Stimulated activated CD8-positive, alpha-beta memory T cell treated with anti-CD3 and anti-CD28 coated beads, Interleukin-7, amount 100 ng/mL, for 4 hours (primary cell): ENCODE measurements around the gene KCNK17.
"Not testable (repeated sequence)": the region's sequence is repeated elsewhere in the genome, so short reads cannot be mapped to it uniquely, and the experiment has no call there.

Source experiments
- DNase-seq, 2 donors: peaks; one replicate each; pipeline ENCODE4 v3.0.0-alpha.2; 2020; ENCODE audit warnings: low read depth in 2 of 2

Gene KCNK17

DNA sequence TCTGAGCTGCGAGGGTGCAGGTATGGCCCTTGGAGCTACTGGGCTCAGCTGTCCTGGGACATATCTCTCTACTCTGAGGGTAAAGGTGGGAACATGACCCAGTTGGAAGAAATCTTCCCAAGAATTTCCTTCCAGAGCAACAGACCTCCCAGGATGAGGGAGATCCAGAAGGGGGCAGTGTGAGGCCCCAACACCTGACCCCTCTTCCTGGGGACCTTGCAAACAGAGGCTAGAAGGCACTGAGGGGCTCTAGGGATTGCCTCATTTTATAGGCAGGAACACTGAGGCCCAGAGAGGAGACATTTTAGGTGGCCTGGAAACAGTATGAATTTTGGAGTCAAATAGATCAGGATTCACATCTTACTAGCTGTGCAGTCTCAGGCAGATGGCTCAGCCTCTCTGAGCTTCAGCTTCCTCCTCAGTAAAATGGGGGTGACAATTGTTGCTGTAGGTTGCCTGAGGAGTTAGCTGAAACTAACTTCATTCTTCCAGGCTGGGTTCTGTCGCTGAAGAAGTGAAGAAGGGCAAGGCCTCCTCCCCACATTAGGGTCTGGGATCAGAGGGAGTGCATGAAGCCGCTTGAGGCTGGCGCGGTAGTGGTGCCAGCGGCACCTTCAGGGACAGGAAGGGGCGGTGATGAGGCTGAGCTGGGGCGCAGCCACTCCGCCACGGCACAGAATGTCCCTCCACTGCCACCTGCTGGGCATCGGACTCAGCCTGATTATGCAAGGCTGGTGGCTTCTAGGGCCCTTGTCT is 11.4 kb downstream of the KCNK17 start:
- peak; percentile 73 to 74 for DNase-seq

DNA sequence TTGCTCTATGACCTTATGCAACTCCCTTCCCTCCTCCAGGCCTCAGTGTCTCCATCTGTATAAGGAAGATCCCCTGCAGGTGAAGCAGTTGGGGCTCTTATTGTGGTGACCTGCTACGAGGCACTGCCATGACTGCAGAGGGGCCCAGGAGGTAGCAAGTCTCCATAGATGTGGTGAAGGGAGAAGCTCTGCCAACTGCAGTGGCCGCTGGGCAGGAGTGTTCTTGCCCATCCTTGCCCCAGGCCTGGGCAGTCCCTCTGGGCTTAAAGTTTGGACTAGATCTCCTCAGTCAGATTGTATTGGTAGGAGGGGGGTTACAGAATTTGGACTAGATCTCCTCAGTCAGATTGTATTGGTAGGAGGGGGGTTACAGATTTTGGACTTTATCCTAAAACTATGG is 12.2 kb downstream of the KCNK17 start:
- DNase-seq: no peak

DNA sequence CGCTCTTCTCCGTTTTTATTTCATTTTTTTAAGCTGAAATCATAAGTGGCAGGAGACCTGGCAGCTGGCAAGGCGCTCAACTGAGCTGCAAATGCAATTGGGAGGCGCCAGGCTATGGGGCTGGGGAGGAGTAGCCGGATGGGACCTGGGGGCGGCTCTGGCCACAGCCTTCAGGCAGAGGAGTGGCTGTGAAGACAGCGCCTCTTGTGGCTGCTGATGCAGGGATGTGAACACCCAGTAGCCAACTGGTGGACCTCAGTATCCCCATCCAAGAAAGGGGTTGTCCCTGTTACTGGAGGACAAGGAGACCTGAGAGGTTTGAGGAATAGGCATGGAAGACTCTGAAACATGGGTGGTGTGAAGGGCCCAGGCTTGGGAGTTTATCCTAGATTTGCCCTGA is 12.6 kb downstream of the KCNK17 start:
- no peak for DNase-seq

DNA sequence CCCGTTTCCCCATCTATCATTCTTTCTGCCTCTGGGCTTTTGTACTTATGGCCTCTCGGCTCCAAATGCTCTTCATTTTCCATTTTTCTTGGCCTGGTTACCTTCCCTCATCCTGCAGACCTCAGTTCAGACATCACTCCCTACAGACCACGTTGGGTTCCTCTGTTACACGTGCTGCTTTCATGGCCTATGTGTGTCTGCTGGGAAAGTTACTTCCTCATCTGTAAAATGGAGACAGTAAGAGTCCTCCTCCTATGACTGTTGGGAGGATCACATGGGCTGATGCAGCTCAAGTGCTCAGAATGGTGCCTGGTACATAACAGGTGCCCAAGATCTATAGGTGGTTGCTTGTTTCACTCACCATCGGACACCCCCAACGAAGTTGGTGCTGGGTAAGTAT is 13.5 kb downstream of the KCNK17 start:
- no peak for DNase-seq

DNA sequence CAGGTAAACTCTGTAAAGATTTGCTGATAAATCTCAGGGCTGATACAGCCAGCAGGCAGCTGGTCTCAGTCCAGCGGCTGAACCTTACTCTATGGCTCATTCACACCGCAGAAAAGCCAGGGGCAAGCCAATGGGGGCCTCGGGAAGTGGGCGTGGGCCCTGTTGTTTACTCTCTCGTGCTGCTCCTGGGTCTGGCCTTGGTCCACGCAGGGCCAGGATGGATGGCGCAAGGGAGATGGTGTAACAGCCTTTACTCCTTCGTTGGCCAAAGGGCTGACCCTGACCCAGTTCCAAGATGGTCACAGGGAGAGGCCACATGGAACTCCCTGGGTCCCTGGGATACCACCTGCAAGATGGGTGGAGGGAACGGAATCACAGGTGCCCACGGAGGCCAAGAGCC is 16.2 kb downstream of the KCNK17 start:
- DNase-seq: no peak

DNA sequence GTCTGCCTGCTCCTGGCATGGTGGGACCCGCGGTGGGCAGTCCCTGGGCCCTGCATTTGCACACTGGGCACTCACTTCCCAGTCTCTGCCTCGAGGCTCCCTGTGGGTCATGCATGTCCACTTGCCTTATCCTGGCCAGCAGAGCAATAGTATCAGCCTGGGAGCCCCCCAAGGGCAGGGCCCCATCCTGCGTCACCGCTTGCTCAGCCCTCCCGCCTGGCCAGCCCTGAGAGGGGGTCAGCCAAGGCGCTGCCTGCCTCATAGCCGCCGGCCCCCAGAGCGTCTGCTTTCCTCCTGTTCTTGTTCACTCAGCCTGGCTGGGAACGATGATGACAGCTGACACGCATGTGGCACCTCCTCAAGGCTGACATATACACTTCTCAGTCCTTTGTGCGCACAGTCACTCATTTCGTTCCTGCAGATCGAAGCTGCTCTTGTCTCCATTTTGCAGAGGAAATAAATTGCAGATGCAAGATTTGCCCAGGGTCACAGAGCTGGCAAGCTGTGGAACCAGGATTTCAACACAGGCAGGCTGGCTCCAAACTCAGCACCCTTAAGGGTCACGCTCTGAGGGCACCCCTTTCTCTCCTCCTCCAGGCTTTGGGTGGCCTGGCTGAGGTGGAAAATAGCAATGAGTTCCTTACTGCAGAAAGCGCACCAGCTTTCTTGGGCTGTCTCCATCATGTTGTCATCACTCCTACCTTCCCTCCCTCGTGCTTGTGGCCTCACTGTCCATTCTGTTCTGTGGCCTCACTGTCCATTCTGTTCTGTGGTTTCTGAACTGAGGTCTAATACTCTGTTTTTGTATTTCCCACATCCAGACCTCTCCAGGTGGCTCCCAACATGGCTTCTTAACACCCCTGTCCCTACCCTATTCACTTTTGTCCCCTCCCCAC is 17.2 kb downstream of the KCNK17 start:
- DNase-seq: no peak

DNA sequence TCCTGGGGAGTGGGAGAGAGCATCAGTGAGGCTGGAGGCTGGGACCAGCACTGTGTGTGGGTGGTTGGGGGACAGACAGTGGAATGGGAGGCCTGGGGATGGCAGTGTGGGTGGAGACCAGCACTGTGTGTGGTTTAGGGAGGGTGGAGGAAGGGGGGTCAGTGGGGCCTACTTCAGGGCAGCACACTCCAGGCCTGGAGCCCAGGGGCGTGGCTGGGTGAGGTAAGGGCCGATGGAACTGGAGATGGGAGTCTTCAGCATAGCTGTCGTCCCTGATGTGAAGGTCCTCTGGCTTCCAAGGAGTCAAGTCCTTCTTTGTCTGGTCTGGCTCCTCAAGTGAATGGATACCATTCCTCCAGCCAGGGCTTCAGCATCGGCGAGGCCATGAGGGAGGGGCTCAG is 18.6 kb downstream of the KCNK17 start:
- DNase-seq: no peak

DNA sequence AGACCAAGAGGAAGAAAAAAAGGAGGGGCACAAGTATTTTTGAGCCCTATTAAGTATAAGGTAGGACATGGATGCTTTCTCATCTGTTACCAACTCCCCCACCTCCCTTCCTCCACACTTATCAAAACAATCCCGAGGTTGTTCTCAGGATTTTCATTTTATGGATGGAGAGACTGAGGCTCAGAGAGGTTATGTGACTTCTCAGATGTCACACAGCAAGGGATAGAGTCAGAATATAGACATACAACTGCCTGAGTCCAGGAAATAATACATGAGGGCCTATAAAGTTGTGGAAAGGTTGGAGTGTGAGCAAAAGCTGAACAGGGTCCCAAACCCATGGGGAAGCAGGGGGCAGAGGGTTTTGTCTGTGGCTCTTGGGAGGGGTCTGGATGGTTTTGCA is 19.3 kb downstream of the KCNK17 start:
- DNase-seq: no peak

DNA sequence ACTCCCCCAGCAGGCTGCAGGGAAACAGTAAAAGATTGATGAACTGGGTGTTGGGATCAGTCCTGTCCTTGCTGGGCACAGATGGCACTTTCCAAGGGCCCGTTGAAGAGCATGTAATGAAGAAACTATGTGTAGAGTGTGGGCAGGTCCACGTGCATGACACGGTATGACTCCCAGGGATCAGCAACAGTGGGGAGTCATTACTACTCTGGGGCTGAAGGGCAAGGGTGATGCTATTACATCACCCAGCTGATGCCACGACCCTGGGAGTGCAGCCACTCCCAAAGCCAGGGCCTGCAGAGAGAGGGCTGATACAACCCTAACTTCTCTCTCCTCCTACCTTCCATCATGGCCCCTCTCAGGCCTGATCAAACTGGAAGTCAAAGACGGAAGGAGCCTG is 20.1 kb downstream of the KCNK17 start:
- DNase-seq: no peak

DNA sequence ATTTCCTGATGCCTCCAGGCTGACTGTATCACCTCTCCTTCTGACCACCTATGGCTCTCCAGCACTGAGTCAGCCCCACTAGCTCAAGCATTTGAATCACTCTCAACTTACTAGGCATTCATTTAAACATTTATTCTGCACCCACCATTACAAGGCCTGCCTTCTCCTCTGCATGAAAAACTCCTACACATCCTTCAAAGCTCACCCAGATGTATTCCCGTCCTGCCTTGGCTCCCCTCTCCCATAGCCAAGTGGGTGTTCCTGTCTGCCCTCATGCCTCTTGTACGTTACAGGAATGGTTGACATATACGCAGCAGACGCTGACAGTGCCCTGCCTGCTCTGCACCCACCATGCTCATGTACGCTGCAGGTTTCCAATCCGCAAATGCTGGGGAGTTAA is 21.6 kb downstream of the KCNK17 start:
- no peak for DNase-seq

DNA sequence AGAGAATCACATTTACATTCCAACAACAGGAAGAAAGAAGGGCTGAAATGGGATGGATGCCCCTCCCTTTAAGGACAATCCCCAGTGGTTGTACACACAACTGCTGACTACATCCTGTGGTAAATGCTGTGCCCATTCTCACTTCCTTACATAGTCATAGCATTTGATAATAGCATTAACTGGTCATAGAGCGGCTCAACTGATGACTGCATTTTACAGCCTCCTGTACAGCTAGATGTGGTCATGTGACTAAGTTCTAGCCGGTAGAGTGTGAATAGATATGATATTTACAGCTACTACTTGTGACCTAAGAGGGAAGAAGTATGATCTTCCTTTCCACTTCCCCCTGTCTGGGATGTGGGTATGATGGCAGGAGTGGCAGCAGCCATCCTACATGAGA is 24.7 kb downstream of the KCNK17 start:
- no peak for DNase-seq

DNA sequence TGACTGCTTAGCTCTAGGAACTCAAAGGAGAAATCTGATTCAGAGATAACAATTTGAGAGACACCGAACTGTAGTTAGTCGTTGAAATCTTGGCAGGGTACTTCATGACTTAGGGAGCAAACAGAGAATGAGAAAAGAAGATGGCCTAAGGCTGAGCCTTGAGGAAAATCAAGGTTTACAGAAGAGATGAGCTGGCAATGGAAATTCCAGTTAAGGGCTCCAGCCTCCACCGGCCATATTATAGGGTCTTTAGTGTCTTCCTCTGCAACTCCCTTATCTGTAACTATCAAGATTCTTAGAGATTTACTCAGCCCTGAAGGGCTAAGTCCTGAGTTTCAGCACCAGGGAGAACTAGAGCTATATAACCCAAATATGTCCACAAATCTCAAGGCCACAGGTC is 26.6 kb downstream of the KCNK17 start:
- no peak for DNase-seq

DNA sequence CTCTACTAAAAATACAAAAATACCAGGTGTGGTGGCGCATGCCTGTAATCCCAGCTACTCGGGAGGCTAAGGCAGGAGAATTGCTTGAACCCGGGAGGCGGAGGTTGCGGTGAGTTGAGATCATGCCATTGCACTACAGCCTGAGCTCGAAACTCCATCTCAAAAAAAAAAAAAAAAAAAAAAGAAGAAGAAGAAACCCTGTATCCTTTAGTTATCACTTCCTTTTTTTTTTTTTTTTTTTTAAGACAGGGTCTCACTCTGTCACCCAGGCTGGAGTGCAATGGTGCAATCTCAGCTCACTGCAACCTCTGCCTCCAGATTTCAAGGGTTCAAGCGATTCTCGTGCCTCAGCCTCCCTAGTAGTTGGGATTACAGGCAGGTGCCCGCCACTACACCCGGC is 27.6 kb downstream of the KCNK17 start:
- DNase-seq: not testable (repeated sequence)

DNA sequence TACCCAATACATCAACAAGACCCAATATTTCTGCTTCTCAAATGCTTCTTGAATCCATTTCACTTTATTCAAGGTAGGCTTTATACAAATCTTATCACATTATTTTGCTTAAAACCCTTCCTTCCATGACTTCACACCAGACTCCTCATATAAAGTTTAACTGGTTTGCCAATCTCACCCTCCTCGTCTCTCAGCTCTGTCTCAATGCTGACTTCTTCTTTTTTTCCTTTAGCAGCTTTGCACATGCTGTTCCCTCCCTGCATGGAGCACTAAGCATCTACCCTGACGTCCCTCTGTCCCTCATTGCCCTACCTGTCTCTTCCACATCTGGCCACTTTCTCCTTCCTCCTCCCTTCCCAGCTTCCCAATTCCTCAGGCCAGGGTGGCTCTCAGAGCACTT is 31.4 kb downstream of the KCNK17 start:
- no peak for DNase-seq

DNA sequence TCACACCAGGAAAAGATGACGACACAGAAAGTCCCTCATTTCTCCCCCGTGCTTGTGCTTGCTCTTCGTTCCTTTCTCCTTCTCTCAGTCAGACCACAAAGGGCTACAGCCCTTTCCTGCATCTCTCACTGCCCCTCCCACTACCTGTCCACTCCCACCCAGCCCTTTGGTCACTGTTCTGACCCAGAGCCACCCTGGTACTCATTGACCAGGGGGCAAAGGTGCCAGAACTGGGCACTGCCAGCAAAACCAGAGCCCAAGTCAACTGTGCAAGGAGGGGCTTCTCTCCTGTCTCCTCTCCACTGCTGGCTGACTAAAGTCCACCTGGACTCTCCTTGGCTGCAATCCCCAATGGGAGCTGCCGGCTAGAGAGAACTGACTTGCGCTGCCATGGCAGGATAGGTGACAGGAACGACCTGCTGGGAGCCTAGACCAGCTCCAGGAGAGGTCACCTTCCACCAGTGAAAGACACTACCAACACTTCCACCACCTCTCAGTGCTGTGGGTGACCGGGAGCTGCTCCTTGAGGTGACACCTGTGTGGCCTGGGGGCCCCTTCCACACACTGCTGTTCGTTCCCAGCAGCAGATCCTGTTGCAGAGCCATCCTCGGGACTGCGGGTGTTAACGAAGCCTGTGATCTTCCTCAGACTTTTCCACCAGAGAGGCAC is 32.8 kb downstream of the KCNK17 start:
- no peak for DNase-seq

DNA sequence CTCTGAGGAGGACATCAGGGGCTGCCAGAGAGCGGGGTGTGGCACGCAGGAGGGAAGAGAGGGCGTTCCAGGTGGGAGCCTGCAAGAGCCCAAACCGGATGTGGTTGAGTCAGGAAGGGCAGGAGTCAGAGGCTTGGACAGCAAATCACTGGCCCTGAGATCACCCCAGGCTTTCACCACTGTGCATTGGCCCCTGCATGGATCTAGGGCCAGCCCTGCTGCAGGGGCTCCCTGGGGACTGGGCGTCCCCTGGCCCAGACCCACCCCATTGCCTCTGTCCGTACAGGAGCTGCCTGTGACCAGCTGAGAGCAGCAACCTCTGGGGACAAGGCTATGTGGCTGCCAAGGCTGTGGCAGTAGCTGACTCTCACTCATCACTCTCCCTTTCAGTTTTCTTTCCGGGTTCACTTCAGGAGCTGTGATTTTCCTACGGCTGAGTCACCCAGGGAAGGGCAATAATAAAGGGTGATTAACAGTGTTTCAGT is 33.9 kb downstream of the KCNK17 start:
- no peak for DNase-seq

DNA sequence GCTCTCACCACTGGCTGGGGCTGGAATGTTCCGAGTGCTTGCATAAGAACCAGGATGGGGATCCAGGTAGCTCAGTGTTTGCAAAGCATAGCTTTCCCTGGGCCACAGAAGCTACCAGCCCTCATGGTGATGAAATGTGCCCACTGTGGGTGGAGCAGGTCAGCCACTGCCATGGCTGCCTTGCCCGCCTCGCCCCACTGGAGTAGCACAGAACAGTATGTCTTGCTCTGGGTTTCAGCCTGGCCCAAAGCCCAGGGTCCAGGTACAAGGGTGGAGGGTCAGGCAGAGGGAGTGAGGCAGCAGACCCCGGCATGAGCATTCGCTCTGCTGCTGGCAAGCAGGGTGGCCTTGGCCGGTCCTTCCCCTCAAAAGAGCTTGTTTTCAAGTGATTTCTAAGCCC is 34.7 kb downstream of the KCNK17 start:
- no peak for DNase-seq

DNA sequence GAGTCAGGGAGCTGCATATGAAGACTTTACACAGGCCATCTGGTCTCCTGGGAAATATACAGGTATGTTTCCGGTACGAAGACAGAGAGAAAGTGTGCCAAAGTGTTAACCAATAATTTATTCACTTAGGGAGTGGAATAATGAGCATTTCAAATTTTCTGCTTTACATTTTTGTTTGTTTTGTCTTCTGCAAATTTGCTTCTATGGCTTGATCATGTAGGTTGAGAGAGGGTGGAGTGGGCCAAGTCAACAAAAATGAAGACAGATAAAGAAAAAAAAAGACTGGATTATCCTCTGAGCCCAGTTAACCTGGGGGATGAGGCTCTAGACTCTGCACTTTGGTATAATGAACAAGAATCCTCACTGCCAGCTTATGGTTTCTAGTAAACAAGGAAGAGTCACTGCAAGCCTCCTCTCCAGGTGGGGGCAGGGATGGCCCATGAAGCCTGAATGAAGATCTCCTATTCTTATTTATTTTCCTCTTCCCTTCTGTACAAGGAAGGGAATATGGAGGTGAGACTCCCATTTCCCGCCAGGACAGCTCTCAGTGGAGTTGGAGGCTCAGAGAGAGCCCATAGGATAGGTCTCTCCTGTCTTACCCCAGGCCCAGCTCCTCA is 37.7 kb downstream of the KCNK17 start:
- no peak for DNase-seq

DNA sequence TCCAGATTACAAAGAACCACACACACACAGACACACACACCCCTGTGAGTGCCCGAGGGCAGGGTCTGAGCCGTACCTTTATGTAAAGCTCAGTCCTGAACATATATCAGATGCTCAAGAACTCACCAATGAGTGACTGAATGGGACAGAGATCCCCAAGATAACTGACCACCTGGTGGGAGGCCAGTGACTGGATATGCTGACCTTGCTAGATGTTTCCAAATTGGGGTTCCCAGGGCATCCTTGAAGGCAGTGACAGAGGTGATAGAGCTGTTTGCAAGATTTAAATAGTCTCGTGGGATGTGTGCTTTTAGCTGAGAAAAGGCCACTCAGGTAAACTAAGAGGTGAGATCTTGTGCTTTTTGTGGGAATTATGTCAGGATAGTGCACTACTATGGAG is 39.3 kb downstream of the KCNK17 start:
- DNase-seq: no peak

DNA sequence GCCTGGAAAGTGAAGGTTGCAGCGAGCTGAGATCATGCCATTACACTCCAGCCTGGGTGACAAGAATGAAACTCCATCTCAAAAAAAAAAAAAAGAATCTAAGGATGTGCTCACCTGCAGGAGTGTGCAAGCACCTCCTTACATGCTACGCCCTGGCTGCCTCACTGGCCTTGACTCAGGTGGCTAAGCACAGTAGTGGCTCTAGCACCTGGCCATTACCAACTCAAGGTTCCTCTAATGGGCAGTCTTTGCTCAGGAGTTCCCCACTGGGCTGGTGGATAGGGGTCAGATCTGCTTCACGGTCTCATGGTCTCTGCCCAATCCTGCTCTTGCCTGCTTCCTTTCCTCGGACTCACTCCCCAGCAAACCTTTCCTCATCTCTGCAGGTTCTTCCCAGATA is 39.7 kb downstream of the KCNK17 start:
- no peak for DNase-seq

DNA sequence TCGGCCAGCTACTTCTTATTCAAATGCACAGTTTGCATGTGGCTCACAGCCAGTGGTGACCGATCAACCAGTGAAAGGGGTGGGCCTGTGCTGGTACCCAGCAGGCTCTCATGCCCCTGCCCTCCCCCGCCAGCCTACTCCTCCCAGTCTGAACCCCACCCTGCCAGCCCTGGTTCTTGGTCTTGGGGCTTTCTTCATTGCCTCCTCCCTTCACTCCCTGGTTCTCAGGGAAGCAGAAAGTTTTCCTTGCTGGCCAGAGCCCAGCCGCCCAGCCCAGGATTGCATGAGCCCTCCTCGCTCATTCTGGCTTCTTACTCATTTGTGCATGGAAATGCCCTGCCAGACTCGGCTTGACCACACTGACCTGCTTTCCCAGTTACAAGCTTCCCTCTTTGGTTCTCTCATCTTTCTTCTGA is 40.8 kb downstream of the KCNK17 start:
- no peak for DNase-seq

DNA sequence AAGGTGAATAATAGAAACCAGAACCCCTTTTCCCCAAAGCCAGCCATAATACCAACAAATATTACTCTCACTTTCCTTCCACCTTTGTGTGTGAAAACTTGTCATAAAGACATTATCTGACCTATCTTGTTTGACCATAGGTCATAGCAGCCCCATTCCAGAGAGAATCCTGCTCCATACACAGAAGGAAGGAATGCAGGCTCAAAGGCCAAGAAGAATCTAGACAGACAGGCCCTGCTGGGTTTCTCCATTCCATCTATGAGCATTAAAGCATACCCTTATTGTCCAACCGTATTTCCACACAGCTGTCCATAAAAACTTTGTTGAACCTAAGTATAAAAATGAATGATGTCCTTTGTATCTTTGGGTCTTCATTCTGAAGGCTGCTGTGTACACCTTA is 44.3 kb downstream of the KCNK17 start:
- no peak for DNase-seq
